ENCODE measurements around the gene C4orf33. TPM values are rescaled to one million over a fixed set of nuclear protein-coding genes. Genes with fewer than 3 reads are reported as not detected.

The C4orf33 gene
- total RNA-seq, 1 donor from 2014 or later, result 4.7 TPM

Other genes starting within 250 kb of the C4orf33 start
- 10.3 TPM for gene SCLT1, start 2.6 kb upstream of the C4orf33 start, total RNA-seq